Esophagus muscularis mucosa (tissue), 3 donors: ENCODE results near the gene TBL3.

Experiments used
- CTCF ChIP-seq, 3 experiments: fragments of 200-600 bp in 2 of 3; fragments of 450-650 bp in 1 of 3; sonication (generic) in 2 of 3; IDR thresholded peaks; one replicate each; pipeline ENCODE4 v1.5.1; 2017 to 2019; ENCODE audit warnings: antibody characterized with exemption in 3 of 3, mild to moderate bottlenecking in 2 of 3, moderate library complexity in 1 of 3
- POLR2A ChIP-seq: fragments of 450-650 bp; IDR thresholded peaks from one replicate; pipeline ENCODE4 v1.6.1; 2017; ENCODE audit warnings: antibody characterized with exemption, moderate library complexity, mild to moderate bottlenecking, low read depth
- POLR2AphosphoS5 ChIP-seq, 2 donors: sonication (generic); formaldehyde crosslinking; IDR thresholded peaks; one replicate each; pipeline ENCODE4 v1.6.1; 2017; ENCODE audit warnings: antibody characterized with exemption in 2 of 2

- no peak for TF ChIP-seq CTCF (IDR thresholded peaks at IDR 0.05)
- no peak for TF ChIP-seq POLR2AphosphoS5 (IDR thresholded peaks at IDR 0.05)
- TF ChIP-seq POLR2A: no peak
Measured at GRCh38 chr16:2015947-2016208, 44.0 kb downstream of the TBL3 start.
